Liver (tissue), 9 donors: ENCODE results near the gene CREB5. TPM values are rescaled to one million over a fixed set of nuclear protein-coding genes. Genes with fewer than 3 reads are reported as not detected.

ENCODE experiments used
- DNase-seq: peaks from one replicate; pipeline ENCODE4 v3.0.0-alpha.2; 2017; ENCODE audit warnings: low spot score
- H3K27ac ChIP-seq, 2 donors: one replicate each; pipeline ENCODE4 v1.7.0; 2013; ENCODE audit warnings: inconsistent platforms in 2 of 2, low read length in 2 of 2, control low read depth in 1 of 2, low read depth in 1 of 2, mild to moderate bottlenecking in 1 of 2
- H3K27me3 ChIP-seq, 4 donors: one replicate each; pipeline versions ENCODE4 v1.6.1 to v1.7.0; 2013; ENCODE audit warnings: low read length in 3 of 4, inconsistent platforms in 1 of 4, mild to moderate bottlenecking in 1 of 4, moderate library complexity in 1 of 4; ENCODE audit not compliant: control insufficient read depth in 4 of 4, insufficient read depth in 4 of 4
- H3K36me3 ChIP-seq, 4 donors: one replicate each; pipeline versions ENCODE4 v1.6.1 to v1.7.0; 2013; ENCODE audit warnings: low read length in 3 of 4, mild to moderate bottlenecking in 3 of 4, low read depth in 1 of 4, moderate library complexity in 1 of 4; ENCODE audit not compliant: control insufficient read depth in 4 of 4, insufficient read depth in 3 of 4
- H3K4me1 ChIP-seq, 4 donors: one replicate each; pipeline versions ENCODE4 v1.6.1 to v1.7.0; 2013; ENCODE audit warnings: low read length in 3 of 4, mild to moderate bottlenecking in 3 of 4, moderate library complexity in 1 of 4; ENCODE audit not compliant: control insufficient read depth in 4 of 4, insufficient read depth in 4 of 4
- H3K4me3 ChIP-seq, 3 donors: one replicate each; pipeline versions ENCODE4 v1.6.1 to v1.7.0; 2013; ENCODE audit warnings: low read length in 3 of 3, control low read depth in 1 of 3, low read depth in 1 of 3, mild to moderate bottlenecking in 1 of 3
- H3K9ac ChIP-seq, 2 donors: one replicate each; pipeline ENCODE4 v1.7.0; 2013; ENCODE audit warnings: low read length in 2 of 2, mild to moderate bottlenecking in 2 of 2, moderate library complexity in 2 of 2, control low read depth in 1 of 2, low read depth in 1 of 2
- H3K9me3 ChIP-seq, 4 donors: one replicate each; pipeline versions ENCODE4 v1.6.1 to v1.7.0; 2013; ENCODE audit warnings: low read length in 3 of 4; ENCODE audit not compliant: control insufficient read depth in 4 of 4
- EGR1 ChIP-seq, 2 donors: IDR thresholded peaks; 2 replicates each; pipeline ENCODE4 v1.6.1; 2016 to 2018; ENCODE audit warnings: antibody characterized with exemption in 2 of 2, low read depth in 2 of 2
- FOXA1 ChIP-seq: IDR thresholded peaks from 2 replicates; pipeline ENCODE4 v1.6.1; 2016; ENCODE audit warnings: antibody characterized with exemption
- FOXA2 ChIP-seq: IDR thresholded peaks from 2 replicates; pipeline ENCODE4 v1.6.1; 2016; ENCODE audit warnings: antibody characterized with exemption
- GABPA ChIP-seq, 2 donors: IDR thresholded peaks in 1 of 2; conservative IDR thresholded peaks in 1 of 2; 2 replicates each; pipeline ENCODE4 v1.6.1; 2016; ENCODE audit warnings: antibody characterized with exemption in 2 of 2, mild to moderate bottlenecking in 1 of 2, moderate library complexity in 1 of 2
- HNF4A ChIP-seq, 2 donors: conservative IDR thresholded peaks; 2 replicates each; pipeline ENCODE4 v1.6.1; 2016; ENCODE audit warnings: antibody characterized with exemption in 2 of 2, mild to moderate bottlenecking in 2 of 2
- HNF4G ChIP-seq: IDR thresholded peaks from 2 replicates; pipeline ENCODE4 v1.6.1; 2016; ENCODE audit warnings: antibody characterized with exemption
- JUND ChIP-seq, 2 donors: IDR thresholded peaks; 2 replicates each; pipeline ENCODE4 v1.6.1; 2016; ENCODE audit warnings: antibody characterized with exemption in 2 of 2
- NR2F2 ChIP-seq: IDR thresholded peaks from 2 replicates; pipeline ENCODE4 v1.6.1; 2016; ENCODE audit warnings: antibody characterized with exemption
- RAD21 ChIP-seq, 2 donors: IDR thresholded peaks; 2 replicates each; pipeline ENCODE4 v1.6.1; 2016; ENCODE audit warnings: antibody characterized with exemption in 2 of 2, mild to moderate bottlenecking in 2 of 2
- RXRA ChIP-seq, 2 donors: IDR thresholded peaks; 2 replicates each; pipeline ENCODE4 v1.6.1; 2017 to 2018; ENCODE audit warnings: antibody characterized with exemption in 2 of 2, mild to moderate bottlenecking in 1 of 2
- SP1 ChIP-seq: IDR thresholded peaks from 2 replicates; pipeline ENCODE4 v1.6.1; 2018; ENCODE audit warnings: antibody characterized with exemption, mild to moderate bottlenecking
- TAF1 ChIP-seq: conservative IDR thresholded peaks from 2 replicates; pipeline ENCODE4 v1.6.1; 2016; ENCODE audit warnings: antibody characterized with exemption, mild to moderate bottlenecking
- YY1 ChIP-seq: IDR thresholded peaks from 2 replicates; pipeline ENCODE4 v1.6.1; 2016; ENCODE audit warnings: antibody characterized with exemption, mild to moderate bottlenecking
- WGBS: extraction: QIAGEN DNeasy Blood & Tissue Kit; methylation state at CpG from one replicate; pipeline ENCODE4 v1.1.7; 2013; 5-methylcytosine and 5-hydroxymethylcytosine counted together
- polyA plus RNA-seq, 2 donors: library from polyadenylated mRNA; stranded (reverse) in 1 of 2; unstranded in 1 of 2; fragments of 200-250 nt in 1 of 2; fragments of >200 nt in 1 of 2; fragmentation: Nextera tagmentation in 1 of 2; extraction: Ambion mirVana in 1 of 2; gene quantifications; one replicate each; pipeline versions ENCODE4 v1.2.1 to v1.2.3, GENCODE V29; 2013 to 2015
- total RNA-seq, 2 donors: library from RNA; depleted of rRNA; stranded (reverse); fragments of >200 nt; gene quantifications; one replicate each; pipeline ENCODE4 v1.2.3, GENCODE V29; 2014
- TF ChIP-seq, protein P1 (sequence below): IDR thresholded peaks from 2 replicates; pipeline ENCODE4 v1.6.1; 2016; ENCODE audit warnings: antibody characterized with exemption, mild to moderate bottlenecking
- TF ChIP-seq, protein P2 (sequence below): IDR thresholded peaks from 2 replicates; pipeline ENCODE4 v1.6.1; 2016; ENCODE audit warnings: antibody characterized with exemption
- TF ChIP-seq, protein P3 (sequence below): IDR thresholded peaks from 2 replicates; pipeline ENCODE4 v1.6.1; 2016; ENCODE audit warnings: antibody characterized with exemption
- TF ChIP-seq, protein P4 (sequence below): fragments of 150-350 bp; IDR thresholded peaks from 2 replicates; pipeline ENCODE4 v1.5.1; 2017; ENCODE audit warnings: improper control_type of control experiment, low read depth, low read length; ENCODE audit not compliant: missing input control
- TF ChIP-seq, protein P5 (sequence below): IDR thresholded peaks from 2 replicates; pipeline ENCODE4 v1.6.1; 2016; ENCODE audit warnings: antibody characterized with exemption
- donor health status: healthy.
- donor health status: healthy.
- donor health status: healthy.
- donor health status: healthy.
- donor health status: healthy.

Gene CREB5
- total and polyA plus RNA-seq, 4 donors: 0.25 to 0.92 (median 0.67) TPM

DNA sequence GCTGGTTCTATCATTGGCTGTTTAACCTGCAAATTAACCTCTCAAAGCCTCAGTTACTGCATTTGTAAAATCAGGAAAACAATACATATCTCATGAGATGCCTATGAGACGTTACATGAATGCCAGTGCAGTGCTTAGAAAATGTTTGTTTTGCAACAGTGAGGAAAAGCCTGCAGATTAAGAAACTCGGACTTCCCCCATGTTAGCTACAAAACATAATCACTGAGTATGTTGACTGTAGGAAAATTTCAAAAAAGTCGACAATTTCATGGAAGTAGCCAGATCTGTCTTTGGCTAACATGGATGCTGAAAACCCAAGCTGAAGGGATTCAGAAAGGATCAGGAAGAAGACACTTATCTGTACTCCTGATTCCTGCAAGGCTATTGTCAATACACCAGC, 424.4 kb downstream of the CREB5 start (continued):
- TF ChIP-seq RAD21 (IDR thresholded peaks at IDR 0.05): no peak

DNA sequence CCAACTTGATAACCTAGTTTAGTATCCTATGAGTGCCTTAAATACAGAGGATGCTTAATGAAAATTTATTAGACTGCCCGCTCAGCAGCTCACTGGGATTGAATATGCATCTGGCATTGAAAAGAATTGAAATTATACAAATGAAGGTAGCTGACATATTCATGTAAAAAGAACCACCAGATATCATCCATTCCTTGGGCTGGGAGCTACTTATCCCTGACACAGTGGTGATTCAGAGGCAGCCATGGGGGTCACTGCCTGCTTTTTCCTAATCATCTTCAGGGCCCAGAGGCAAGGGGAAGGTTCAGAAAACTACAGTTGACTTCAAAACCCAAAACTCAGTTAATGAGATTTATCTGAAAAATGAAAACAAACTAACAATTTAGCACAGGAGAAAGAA, 424.9 kb downstream of the CREB5 start:
- H3K27ac ChIP-seq: no peak overlapping the region
- WGBS: 100% methylated on average over 1 of the region's 1 CpG
- TF ChIP-seq, protein P1, sequence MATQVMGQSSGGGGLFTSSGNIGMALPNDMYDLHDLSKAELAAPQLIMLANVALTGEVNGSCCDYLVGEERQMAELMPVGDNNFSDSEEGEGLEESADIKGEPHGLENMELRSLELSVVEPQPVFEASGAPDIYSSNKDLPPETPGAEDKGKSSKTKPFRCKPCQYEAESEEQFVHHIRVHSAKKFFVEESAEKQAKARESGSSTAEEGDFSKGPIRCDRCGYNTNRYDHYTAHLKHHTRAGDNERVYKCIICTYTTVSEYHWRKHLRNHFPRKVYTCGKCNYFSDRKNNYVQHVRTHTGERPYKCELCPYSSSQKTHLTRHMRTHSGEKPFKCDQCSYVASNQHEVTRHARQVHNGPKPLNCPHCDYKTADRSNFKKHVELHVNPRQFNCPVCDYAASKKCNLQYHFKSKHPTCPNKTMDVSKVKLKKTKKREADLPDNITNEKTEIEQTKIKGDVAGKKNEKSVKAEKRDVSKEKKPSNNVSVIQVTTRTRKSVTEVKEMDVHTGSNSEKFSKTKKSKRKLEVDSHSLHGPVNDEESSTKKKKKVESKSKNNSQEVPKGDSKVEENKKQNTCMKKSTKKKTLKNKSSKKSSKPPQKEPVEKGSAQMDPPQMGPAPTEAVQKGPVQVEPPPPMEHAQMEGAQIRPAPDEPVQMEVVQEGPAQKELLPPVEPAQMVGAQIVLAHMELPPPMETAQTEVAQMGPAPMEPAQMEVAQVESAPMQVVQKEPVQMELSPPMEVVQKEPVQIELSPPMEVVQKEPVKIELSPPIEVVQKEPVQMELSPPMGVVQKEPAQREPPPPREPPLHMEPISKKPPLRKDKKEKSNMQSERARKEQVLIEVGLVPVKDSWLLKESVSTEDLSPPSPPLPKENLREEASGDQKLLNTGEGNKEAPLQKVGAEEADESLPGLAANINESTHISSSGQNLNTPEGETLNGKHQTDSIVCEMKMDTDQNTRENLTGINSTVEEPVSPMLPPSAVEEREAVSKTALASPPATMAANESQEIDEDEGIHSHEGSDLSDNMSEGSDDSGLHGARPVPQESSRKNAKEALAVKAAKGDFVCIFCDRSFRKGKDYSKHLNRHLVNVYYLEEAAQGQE: no peak
- TF ChIP-seq TAF1 (no peak), YY1 (no peak), RXRA (IDR thresholded peaks at IDR 0.05) (no peak), GABPA (IDR thresholded peaks at IDR 0.05 in 1 of 2, conservative IDR thresholded peaks at IDR 0.05 in 1 of 2) (no peak), FOXA1 (no peak), RAD21 (IDR thresholded peaks at IDR 0.05) (no peak), SP1 (no peak), FOXA2 (no peak), HNF4A (conservative IDR thresholded peaks at IDR 0.05) (no peak), EGR1 (IDR thresholded peaks at IDR 0.05; ENCODE audit: low read depth in 2 of 2) (no peak), NR2F2 (no peak), HNF4G (no peak), JUND (IDR thresholded peaks at IDR 0.05) (no peak)
- TF ChIP-seq, protein P2, sequence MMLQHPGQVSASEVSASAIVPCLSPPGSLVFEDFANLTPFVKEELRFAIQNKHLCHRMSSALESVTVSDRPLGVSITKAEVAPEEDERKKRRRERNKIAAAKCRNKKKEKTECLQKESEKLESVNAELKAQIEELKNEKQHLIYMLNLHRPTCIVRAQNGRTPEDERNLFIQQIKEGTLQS: no peak
- TF ChIP-seq, protein P3, sequence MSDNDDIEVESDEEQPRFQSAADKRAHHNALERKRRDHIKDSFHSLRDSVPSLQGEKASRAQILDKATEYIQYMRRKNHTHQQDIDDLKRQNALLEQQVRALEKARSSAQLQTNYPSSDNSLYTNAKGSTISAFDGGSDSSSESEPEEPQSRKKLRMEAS: no peak
- TF ChIP-seq, protein P4, sequence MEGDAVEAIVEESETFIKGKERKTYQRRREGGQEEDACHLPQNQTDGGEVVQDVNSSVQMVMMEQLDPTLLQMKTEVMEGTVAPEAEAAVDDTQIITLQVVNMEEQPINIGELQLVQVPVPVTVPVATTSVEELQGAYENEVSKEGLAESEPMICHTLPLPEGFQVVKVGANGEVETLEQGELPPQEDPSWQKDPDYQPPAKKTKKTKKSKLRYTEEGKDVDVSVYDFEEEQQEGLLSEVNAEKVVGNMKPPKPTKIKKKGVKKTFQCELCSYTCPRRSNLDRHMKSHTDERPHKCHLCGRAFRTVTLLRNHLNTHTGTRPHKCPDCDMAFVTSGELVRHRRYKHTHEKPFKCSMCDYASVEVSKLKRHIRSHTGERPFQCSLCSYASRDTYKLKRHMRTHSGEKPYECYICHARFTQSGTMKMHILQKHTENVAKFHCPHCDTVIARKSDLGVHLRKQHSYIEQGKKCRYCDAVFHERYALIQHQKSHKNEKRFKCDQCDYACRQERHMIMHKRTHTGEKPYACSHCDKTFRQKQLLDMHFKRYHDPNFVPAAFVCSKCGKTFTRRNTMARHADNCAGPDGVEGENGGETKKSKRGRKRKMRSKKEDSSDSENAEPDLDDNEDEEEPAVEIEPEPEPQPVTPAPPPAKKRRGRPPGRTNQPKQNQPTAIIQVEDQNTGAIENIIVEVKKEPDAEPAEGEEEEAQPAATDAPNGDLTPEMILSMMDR: no peak
- TF ChIP-seq, protein P5, sequence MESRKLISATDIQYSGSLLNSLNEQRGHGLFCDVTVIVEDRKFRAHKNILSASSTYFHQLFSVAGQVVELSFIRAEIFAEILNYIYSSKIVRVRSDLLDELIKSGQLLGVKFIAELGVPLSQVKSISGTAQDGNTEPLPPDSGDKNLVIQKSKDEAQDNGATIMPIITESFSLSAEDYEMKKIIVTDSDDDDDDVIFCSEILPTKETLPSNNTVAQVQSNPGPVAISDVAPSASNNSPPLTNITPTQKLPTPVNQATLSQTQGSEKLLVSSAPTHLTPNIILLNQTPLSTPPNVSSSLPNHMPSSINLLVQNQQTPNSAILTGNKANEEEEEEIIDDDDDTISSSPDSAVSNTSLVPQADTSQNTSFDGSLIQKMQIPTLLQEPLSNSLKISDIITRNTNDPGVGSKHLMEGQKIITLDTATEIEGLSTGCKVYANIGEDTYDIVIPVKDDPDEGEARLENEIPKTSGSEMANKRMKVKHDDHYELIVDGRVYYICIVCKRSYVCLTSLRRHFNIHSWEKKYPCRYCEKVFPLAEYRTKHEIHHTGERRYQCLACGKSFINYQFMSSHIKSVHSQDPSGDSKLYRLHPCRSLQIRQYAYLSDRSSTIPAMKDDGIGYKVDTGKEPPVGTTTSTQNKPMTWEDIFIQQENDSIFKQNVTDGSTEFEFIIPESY: no peak
- no peaks in the 10 kb centered on the region for H3K4me1 ChIP-seq
- no peaks in the 10 kb centered on the region for H3K27me3 ChIP-seq
- no peak overlapping the region for H3K4me3 ChIP-seq
- no peaks in the 10 kb centered on the region for H3K9me3 ChIP-seq
- DNase-seq: no peak
- no peak overlapping the region for H3K9ac ChIP-seq
- no peaks in the 10 kb centered on the region for H3K36me3 ChIP-seq
